Stimulated activated memory B cell treated with anti-CD40 and anti-IgM and Interleukin-4, amounts not matched to agents 10 μg/mL and 1 μg/mL and 100 μg/mL, for 72 hours (primary cell): Measurements from ENCODE around the gene RAP1B.
A peak's percentile ranks its signal among the peaks of the same experiment; 100 is the strongest.
"Not testable (repeated sequence)": the region's sequence is repeated elsewhere in the genome, so short reads cannot be mapped to it uniquely, and the experiment has no call there.

Experiments used
- ATAC-seq: fragments of 150-1000 bp; cut with Tn5 transposase; 2 replicates; pipeline ENCODE4 v1.10.0; 2021
- H3K27ac Mint-ChIP-seq: one replicate; pipeline ENCODE4 v1.8.0; 2022; ENCODE audit warnings: mild to moderate bottlenecking, mixed read lengths
- H3K27me3 Mint-ChIP-seq: one replicate; pipeline ENCODE4 v1.8.0; 2022; ENCODE audit warnings: mixed read lengths
- H3K36me3 Mint-ChIP-seq: one replicate; pipeline ENCODE4 v1.8.0; 2022; ENCODE audit warnings: mixed read lengths
- H3K4me1 Mint-ChIP-seq: one replicate; pipeline ENCODE4 v1.8.0; 2022; ENCODE audit warnings: mixed read lengths
- H3K4me3 Mint-ChIP-seq: one replicate; pipeline ENCODE4 v1.8.0; 2022; ENCODE audit warnings: mild to moderate bottlenecking, moderate library complexity, mixed read lengths
- H3K9me3 Mint-ChIP-seq: one replicate; pipeline ENCODE4 v1.8.0; 2022; ENCODE audit warnings: mixed read lengths

Gene RAP1B

GRCh38 chr12:68637439-68637838 is 26.7 kb downstream of the RAP1B start:
- H3K36me3 Mint-ChIP-seq: not testable (repeated sequence)
- H3K27ac Mint-ChIP-seq: peak overlapping the region; percentile 66

GRCh38 chr12:68638171-68638570 is 27.5 kb downstream of the RAP1B start:
- Mint-ChIP-seq H3K27me3 (no peaks in the 10 kb centered on the region), H3K4me1 (peaks cover 78% of the 10 kb centered on the region), H3K36me3 (no peaks in the 10 kb centered on the region), H3K4me3 (no peak overlapping the region), H3K9me3 (no peaks in the 10 kb centered on the region), H3K27ac (peak overlapping the region; percentile 66)
- ATAC-seq: no peak

More at GRCh38 chr12:68637439-68637838, 26.7 kb downstream of the RAP1B start:
- H3K4me1 Mint-ChIP-seq: peaks cover 81% of the 10 kb centered on the region
- H3K27me3 Mint-ChIP-seq, H3K9me3 Mint-ChIP-seq, ATAC-seq, H3K4me3 Mint-ChIP-seq: not testable (repeated sequence)

- Mint-ChIP-seq H3K36me3 (no peaks in the 10 kb centered on the region), H3K27ac (peak overlapping the region; percentile 66), H3K27me3 (no peaks in the 10 kb centered on the region), H3K4me3 (no peak overlapping the region), H3K9me3 (no peaks in the 10 kb centered on the region), H3K4me1 (peaks cover 71% of the 10 kb centered on the region)
- ATAC-seq: no peak
Observed at GRCh38 chr12:68638721-68639395, 28.2 kb downstream of the RAP1B start.

GRCh38 chr12:68639396-68639767 is 28.7 kb downstream of the RAP1B start:
- no peaks in the 10 kb centered on the region for H3K27me3 Mint-ChIP-seq
- no peak overlapping the region for H3K4me3 Mint-ChIP-seq
- H3K36me3 Mint-ChIP-seq: no peaks in the 10 kb centered on the region
- peak overlapping the region; percentile 51 for H3K27ac Mint-ChIP-seq
- H3K9me3 Mint-ChIP-seq: no peaks in the 10 kb centered on the region
- no peak for ATAC-seq
- peaks cover 66% of the 10 kb centered on the region for H3K4me1 Mint-ChIP-seq

GRCh38 chr12:68641138-68641537 is 30.4 kb downstream of the RAP1B start:
- ATAC-seq: peak; percentile 94
- Mint-ChIP-seq H3K4me3 (peak overlapping the region; percentile 46), H3K27me3 (no peaks in the 10 kb centered on the region), H3K9me3 (no peaks in the 10 kb centered on the region), H3K36me3 (no peaks in the 10 kb centered on the region), H3K4me1 (peaks cover 53% of the 10 kb centered on the region), H3K27ac (peak overlapping the region; percentile 51)

- Mint-ChIP-seq H3K27me3 (no peaks in the 10 kb centered on the region), H3K4me3 (no peak overlapping the region), H3K9me3 (no peaks in the 10 kb centered on the region), H3K4me1 (peaks cover 32% of the 10 kb centered on the region), H3K27ac (no peak overlapping the region), H3K36me3 (peaks cover 4% of the 10 kb centered on the region)
- no peak for ATAC-seq
Observed at GRCh38 chr12:68646484-68646883, 35.8 kb downstream of the RAP1B start.

- Mint-ChIP-seq H3K4me3 (no peak overlapping the region), H3K9me3 (no peaks in the 10 kb centered on the region), H3K27me3 (no peaks in the 10 kb centered on the region), H3K27ac (no peak overlapping the region), H3K4me1 (peaks cover 24% of the 10 kb centered on the region), H3K36me3 (peaks cover 4% of the 10 kb centered on the region)
- no peak for ATAC-seq
Observed at GRCh38 chr12:68647507-68647906, 36.8 kb downstream of the RAP1B start.

GRCh38 chr12:68648179-68648578 is 37.5 kb downstream of the RAP1B start:
- H3K27ac Mint-ChIP-seq: no peak overlapping the region
- no peak overlapping the region for H3K4me3 Mint-ChIP-seq
- H3K4me1 Mint-ChIP-seq: peaks cover 20% of the 10 kb centered on the region
- no peaks in the 10 kb centered on the region for H3K27me3 Mint-ChIP-seq
- H3K36me3 Mint-ChIP-seq: peaks cover 4% of the 10 kb centered on the region
- no peaks in the 10 kb centered on the region for H3K9me3 Mint-ChIP-seq
- ATAC-seq: no peak

- H3K4me3 Mint-ChIP-seq: no peak overlapping the region
- no peaks in the 10 kb centered on the region for H3K36me3 Mint-ChIP-seq
Observed at GRCh38 chr12:68665016-68665569, 54.4 kb downstream of the RAP1B start.

GRCh38 chr12:68667291-68667690 is 56.6 kb downstream of the RAP1B start:
- no peaks in the 10 kb centered on the region for H3K36me3 Mint-ChIP-seq
- H3K4me3 Mint-ChIP-seq: no peak overlapping the region
- no peak overlapping the region for H3K27ac Mint-ChIP-seq
- no peak for ATAC-seq
- peaks cover 7% of the 10 kb centered on the region for H3K4me1 Mint-ChIP-seq
- H3K27me3 Mint-ChIP-seq: no peaks in the 10 kb centered on the region
- H3K9me3 Mint-ChIP-seq: no peaks in the 10 kb centered on the region

More at GRCh38 chr12:68665016-68665569, 54.4 kb downstream of the RAP1B start:
- ATAC-seq: no peak
- Mint-ChIP-seq H3K27ac (peak overlapping the region; percentile 22), H3K9me3 (no peaks in the 10 kb centered on the region), H3K4me1 (peaks cover 7% of the 10 kb centered on the region), H3K27me3 (no peaks in the 10 kb centered on the region)

- peaks cover 7% of the 10 kb centered on the region for H3K4me1 Mint-ChIP-seq
- no peak for ATAC-seq
- H3K27me3 Mint-ChIP-seq: no peaks in the 10 kb centered on the region
- H3K36me3 Mint-ChIP-seq: no peaks in the 10 kb centered on the region
- no peak overlapping the region for H3K27ac Mint-ChIP-seq
- no peaks in the 10 kb centered on the region for H3K9me3 Mint-ChIP-seq
- no peak overlapping the region for H3K4me3 Mint-ChIP-seq
Observed at GRCh38 chr12:68667896-68668295, 57.2 kb downstream of the RAP1B start.

GRCh38 chr12:68671179-68671578 is 60.5 kb downstream of the RAP1B start:
- no peaks in the 10 kb centered on the region for H3K9me3 Mint-ChIP-seq
- no peak for ATAC-seq
- no peak overlapping the region for H3K4me3 Mint-ChIP-seq
- no peaks in the 10 kb centered on the region for H3K27me3 Mint-ChIP-seq
- no peaks in the 10 kb centered on the region for H3K36me3 Mint-ChIP-seq
- no peak overlapping the region for H3K27ac Mint-ChIP-seq
- H3K4me1 Mint-ChIP-seq: peaks cover 7% of the 10 kb centered on the region

GRCh38 chr12:68673788-68674187 is 63.1 kb downstream of the RAP1B start:
- ATAC-seq: no peak
- no peak overlapping the region for H3K27ac Mint-ChIP-seq
- no peaks in the 10 kb centered on the region for H3K4me1 Mint-ChIP-seq
- no peak overlapping the region for H3K4me3 Mint-ChIP-seq
- H3K36me3 Mint-ChIP-seq: peaks cover 2% of the 10 kb centered on the region
- H3K9me3 Mint-ChIP-seq: no peaks in the 10 kb centered on the region
- H3K27me3 Mint-ChIP-seq: no peaks in the 10 kb centered on the region

- H3K27me3 Mint-ChIP-seq: no peaks in the 10 kb centered on the region
- H3K36me3 Mint-ChIP-seq: peaks cover 8% of the 10 kb centered on the region
- no peaks in the 10 kb centered on the region for H3K4me1 Mint-ChIP-seq
- H3K27ac Mint-ChIP-seq: no peak overlapping the region
- no peaks in the 10 kb centered on the region for H3K9me3 Mint-ChIP-seq
- H3K4me3 Mint-ChIP-seq: no peak overlapping the region
- ATAC-seq: no peak
Observed at GRCh38 chr12:68674376-68674775, 63.7 kb downstream of the RAP1B start.

GRCh38 chr12:68675101-68675842 is 64.6 kb downstream of the RAP1B start:
- H3K4me3 Mint-ChIP-seq: no peak overlapping the region
- H3K27me3 Mint-ChIP-seq: no peaks in the 10 kb centered on the region

GRCh38 chr12:68676854-68677253 is 66.2 kb downstream of the RAP1B start:
- H3K27ac Mint-ChIP-seq, H3K36me3 Mint-ChIP-seq, H3K4me3 Mint-ChIP-seq, ATAC-seq, H3K27me3 Mint-ChIP-seq, H3K4me1 Mint-ChIP-seq, H3K9me3 Mint-ChIP-seq: not testable (repeated sequence)

More at GRCh38 chr12:68675101-68675842, 64.6 kb downstream of the RAP1B start:
- H3K4me1 Mint-ChIP-seq: no peaks in the 10 kb centered on the region
- H3K27ac Mint-ChIP-seq: no peak overlapping the region
- H3K9me3 Mint-ChIP-seq: no peaks in the 10 kb centered on the region
- no peak for ATAC-seq
- H3K36me3 Mint-ChIP-seq: peaks cover 9% of the 10 kb centered on the region
